Activated T-helper 1 cell treated with anti-CD3 and anti-CD28 coated beads, Interleukin-12 subunit alpha, Interleukin-12 subunit beta, Interleukin-2, Interleukin-4 antibody, amounts not matched to agents 30 ng/mL and 10 ng/mL and 1 ng/mL, durations not matched to agents 14 hours and 24 hours and 36 hours (primary cell): Measurements from ENCODE around the gene PCSK7. TPM values are rescaled to one million over a fixed set of nuclear protein-coding genes. Genes with fewer than 3 reads are reported as not detected.
"Not testable (repeated sequence)": the region's sequence is repeated elsewhere in the genome, so short reads cannot be mapped to it uniquely, and the experiment has no call there.

Experiments
- DNase-seq: peaks from one replicate; pipeline ENCODE4 v3.0.0; 2021; ENCODE audit warnings: low spot score
- H3K27ac Mint-ChIP-seq: one replicate; pipeline ENCODE4 v1.8.0; 2021; ENCODE audit warnings: mild to moderate bottlenecking, mixed read lengths
- H3K27me3 Mint-ChIP-seq: one replicate; pipeline ENCODE4 v1.8.0; 2022; ENCODE audit warnings: mild to moderate bottlenecking, moderate library complexity, mixed read lengths; ENCODE audit not compliant: insufficient read depth
- H3K36me3 Mint-ChIP-seq: one replicate; pipeline ENCODE4 v1.8.0; 2021; ENCODE audit warnings: low read depth, mixed read lengths
- H3K4me1 Mint-ChIP-seq: one replicate; pipeline ENCODE4 v1.8.0; 2021; ENCODE audit warnings: low read depth, mixed read lengths
- H3K4me3 Mint-ChIP-seq: one replicate; pipeline ENCODE4 v1.8.0; 2021; ENCODE audit warnings: mild to moderate bottlenecking, moderate library complexity, mixed read lengths
- H3K9me3 Mint-ChIP-seq: one replicate; pipeline ENCODE4 v1.8.0; 2021; ENCODE audit warnings: mixed read lengths
- intact Hi-C: fragments of 100-400 bp; cut with micrococcal nuclease; formaldehyde crosslinking; loops from one replicate; pipeline ENCODE4 v1.15.1; 2024
- total RNA-seq: library from RNA; stranded (reverse); gene quantifications from 2 replicates; pipeline ENCODE4 v1.2.3, GENCODE V29; 2022

PCSK7 gene
- total RNA-seq, 1 donor from 2014 or later: 154 TPM

GRCh38 chr11:117218133-117218915 is 13.5 kb downstream of the PCSK7 start:
- H3K4me1 Mint-ChIP-seq: peaks cover 16% of the 10 kb centered on the region
- peak overlapping the region; percentile 7 for H3K27ac Mint-ChIP-seq
- intact Hi-C loops: no loop called here
- no peak overlapping the region for H3K4me3 Mint-ChIP-seq
- DNase-seq: no peak
- H3K9me3 Mint-ChIP-seq: no peaks in the 10 kb centered on the region
- peaks cover 56% of the 10 kb centered on the region for H3K36me3 Mint-ChIP-seq
- H3K27me3 Mint-ChIP-seq: no peaks in the 10 kb centered on the region

DNA sequence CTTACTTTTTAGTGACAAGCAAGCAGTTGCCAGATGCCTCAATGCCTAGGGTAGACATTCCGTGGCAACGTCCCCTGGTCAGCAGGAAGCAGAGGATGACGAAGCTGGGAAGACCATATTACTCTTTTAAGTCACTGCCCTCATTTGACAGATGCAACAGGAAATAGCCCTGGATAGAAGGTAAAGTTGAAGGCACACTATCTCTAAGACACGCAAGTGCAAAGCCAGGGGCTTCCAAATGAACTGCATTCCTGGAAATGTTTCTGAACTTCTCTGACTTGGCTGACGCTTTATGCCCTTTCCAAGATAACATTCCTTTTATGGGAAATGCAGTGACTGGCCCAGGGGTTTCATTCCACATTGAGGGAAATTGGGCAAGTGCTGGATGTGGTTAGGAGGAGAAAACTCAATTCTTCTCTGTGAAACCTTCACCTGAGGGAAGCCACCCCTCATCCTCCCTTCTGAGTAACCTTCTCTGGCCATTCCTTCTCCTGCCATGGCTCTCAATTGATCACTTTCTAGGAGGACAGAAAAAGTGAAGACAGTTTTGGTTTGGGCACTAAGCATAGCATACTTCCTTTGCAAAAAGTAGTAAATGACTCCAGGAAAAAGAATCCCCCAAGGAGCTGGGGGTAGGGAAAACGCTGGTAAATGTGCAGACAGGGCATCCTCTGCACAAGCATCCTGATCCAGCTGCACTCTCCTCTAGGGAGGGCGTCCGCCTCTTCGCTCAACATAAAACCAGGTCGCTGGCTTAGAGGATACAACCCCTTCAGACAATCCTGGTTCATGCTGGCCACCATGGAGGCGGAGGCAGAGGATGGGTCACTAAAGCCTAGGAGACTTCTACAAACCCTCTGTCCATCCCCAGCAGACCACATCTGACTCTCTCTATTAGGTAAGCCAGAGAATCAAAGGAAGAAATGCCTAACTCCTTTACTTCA is 14.5 kb downstream of the PCSK7 start:
- no peak for DNase-seq
- Mint-ChIP-seq H3K27ac (peak overlapping the region; percentile 53), H3K27me3 (no peaks in the 10 kb centered on the region), H3K36me3 (peaks cover 55% of the 10 kb centered on the region), H3K9me3 (no peaks in the 10 kb centered on the region), H3K4me3 (no peak overlapping the region), H3K4me1 (peaks cover 16% of the 10 kb centered on the region)
- intact Hi-C loops: no loop called here

DNA sequence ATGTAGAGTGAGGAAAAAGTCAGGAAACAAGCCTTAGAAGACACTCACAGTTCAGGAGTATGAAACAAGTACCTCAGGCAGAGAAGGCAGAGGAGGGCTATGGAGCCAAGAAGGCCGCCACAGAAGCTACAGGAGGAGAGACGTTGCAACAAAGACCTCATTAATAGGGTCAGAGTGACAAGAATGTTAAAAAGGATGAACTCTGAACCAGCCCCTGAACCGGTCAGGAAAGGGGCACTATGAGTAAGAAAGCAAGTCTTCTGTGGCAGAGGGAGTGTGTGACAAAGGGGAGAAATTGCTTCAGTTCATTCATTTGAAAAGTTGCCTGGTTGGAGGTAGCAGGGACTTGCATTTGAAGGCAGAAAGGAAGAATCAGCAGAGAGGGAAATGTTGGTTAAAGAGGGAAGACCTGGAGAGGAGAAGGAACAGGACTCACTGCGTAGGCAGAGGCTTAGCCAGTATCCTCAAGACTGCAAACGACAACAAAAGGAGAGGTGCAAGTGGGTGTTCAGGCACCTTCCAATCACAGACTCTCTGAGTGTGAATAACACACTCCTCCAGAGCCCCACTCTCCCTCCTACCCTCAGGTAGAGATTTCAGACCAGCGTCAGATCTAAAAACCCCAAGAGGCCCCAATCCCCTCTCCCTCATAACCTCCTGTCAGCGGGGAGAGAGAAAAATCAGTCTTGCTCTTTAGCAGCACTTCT is 17.3 kb downstream of the PCSK7 start:
- no peak for DNase-seq
- Mint-ChIP-seq H3K27ac (peak overlapping the region; percentile 59), H3K27me3 (no peaks in the 10 kb centered on the region), H3K36me3 (peaks cover 52% of the 10 kb centered on the region), H3K4me1 (peaks cover 16% of the 10 kb centered on the region), H3K9me3 (no peaks in the 10 kb centered on the region), H3K4me3 (no peak overlapping the region)
- intact Hi-C loops: no loop called here

DNA sequence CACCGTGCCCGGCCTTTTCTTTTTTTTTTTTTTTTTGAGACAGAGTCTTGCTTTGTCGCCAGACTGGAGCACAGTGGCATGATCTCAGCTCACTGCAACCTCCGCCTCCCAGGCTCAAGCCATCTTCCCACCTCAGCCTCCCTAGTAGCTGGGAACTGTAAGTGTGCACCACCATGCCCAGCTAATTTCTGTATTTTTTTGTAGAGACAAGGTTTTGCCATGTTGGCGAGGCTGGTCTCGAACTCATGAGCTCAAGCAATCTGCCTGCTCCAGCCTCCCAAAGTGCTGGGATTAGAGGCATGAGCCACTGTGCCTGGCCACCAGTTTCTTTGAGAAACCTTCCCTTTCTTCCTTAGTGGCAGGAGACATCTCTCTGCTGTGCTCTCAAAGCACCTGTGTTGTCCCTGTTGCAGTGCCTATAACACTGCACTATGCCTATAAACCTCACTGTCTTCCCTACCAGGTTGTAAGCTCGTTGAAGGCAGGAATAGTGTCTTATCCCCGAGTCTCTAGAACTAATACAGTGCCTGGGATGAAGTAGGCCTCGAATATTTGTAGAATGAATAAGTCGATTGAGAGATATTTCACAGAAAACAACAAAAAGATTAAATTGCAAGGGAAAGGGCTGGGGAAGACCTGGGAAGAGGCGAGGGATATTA is 19.0 kb downstream of the PCSK7 start:
- peaks cover 37% of the 10 kb centered on the region for H3K36me3 Mint-ChIP-seq
- no peak overlapping the region for H3K27ac Mint-ChIP-seq

DNA sequence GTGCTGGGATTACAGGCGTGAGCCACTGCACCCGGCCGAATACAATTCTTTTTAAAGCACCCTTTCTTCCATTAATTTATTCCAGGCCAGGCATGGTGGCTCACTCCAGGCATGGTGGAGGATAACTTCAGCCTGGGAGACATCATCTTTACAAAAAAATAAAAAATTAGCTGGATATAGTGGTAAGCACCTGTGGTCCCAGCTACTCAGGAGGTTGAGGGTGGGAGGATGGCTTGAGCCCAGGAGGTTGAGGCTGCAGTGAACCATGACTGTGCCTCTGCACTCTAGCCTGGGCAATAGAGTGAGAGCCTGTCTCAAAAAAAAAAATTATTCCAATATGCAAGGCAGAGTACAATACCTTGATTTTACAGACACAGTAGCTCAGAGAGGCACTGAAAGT is 21.3 kb downstream of the PCSK7 start:
- Mint-ChIP-seq H3K4me3 (no peak overlapping the region), H3K4me1 (no peaks in the 10 kb centered on the region), H3K27ac (no peak overlapping the region), H3K27me3 (no peaks in the 10 kb centered on the region), H3K9me3 (no peaks in the 10 kb centered on the region), H3K36me3 (peaks cover 29% of the 10 kb centered on the region)
- DNase-seq: no peak
- intact Hi-C loops: no loop called here

More for the DNA sequence above, 19.0 kb downstream of the PCSK7 start:
- intact Hi-C loops: no loop called here
- Mint-ChIP-seq H3K4me1 (peaks cover 13% of the 10 kb centered on the region), H3K9me3 (no peaks in the 10 kb centered on the region), H3K27me3 (no peaks in the 10 kb centered on the region), H3K4me3 (no peak overlapping the region)
- DNase-seq: no peak

GRCh38 chr11:117209351-117210125 is 22.3 kb downstream of the PCSK7 start:
- H3K27ac Mint-ChIP-seq, DNase-seq, H3K4me3 Mint-ChIP-seq, H3K27me3 Mint-ChIP-seq, H3K4me1 Mint-ChIP-seq, intact Hi-C loops, H3K9me3 Mint-ChIP-seq: not testable (repeated sequence)
- H3K36me3 Mint-ChIP-seq: peaks cover 31% of the 10 kb centered on the region

DNA sequence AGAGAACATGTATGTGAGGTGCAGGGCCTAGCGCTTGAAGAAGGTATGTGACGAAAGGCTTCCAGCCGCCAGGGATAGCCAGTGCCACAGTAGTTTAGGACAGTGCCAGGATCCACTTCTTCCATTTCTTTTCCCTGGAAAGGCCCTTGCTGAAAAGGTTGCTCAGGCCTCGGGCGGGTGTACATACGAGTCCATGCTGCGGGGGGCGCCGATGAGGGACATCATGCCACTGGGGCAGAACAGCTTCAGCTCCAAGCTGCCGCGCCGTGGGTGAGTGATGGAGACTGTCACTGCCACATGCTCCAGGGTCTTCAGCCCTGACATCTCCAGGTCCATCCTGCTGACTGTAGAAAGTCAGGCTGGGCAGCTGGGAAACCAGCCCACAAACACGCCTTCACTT is 23.2 kb downstream of the PCSK7 start:
- DNase-seq, H3K4me1 Mint-ChIP-seq, H3K4me3 Mint-ChIP-seq, H3K9me3 Mint-ChIP-seq, H3K27me3 Mint-ChIP-seq, intact Hi-C loops, H3K27ac Mint-ChIP-seq: not testable (repeated sequence)
- H3K36me3 Mint-ChIP-seq: peaks cover 30% of the 10 kb centered on the region

DNA sequence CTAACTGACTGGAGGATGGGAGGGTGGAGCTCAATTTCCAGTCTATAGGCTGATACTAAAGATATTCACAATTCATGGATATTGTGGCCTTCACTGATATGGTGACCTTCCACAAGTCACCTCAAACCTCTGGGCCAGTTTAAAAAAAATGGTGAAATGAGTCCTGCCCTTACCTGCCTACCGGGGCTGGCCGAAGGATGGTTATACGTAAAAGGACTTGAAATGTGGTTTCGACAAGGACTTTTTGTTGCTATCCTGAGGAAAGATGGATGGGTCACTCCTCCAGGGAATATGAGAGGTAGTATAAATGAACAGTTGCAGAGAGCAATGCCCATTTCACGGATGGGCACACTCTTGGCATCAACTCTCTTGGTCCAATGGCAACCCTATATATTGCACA is 24.4 kb downstream of the PCSK7 start:
- H3K4me3 Mint-ChIP-seq, H3K4me1 Mint-ChIP-seq, H3K9me3 Mint-ChIP-seq, H3K27me3 Mint-ChIP-seq, DNase-seq, intact Hi-C loops, H3K27ac Mint-ChIP-seq: not testable (repeated sequence)
- H3K36me3 Mint-ChIP-seq: peaks cover 24% of the 10 kb centered on the region

- H3K4me3 Mint-ChIP-seq, H3K27me3 Mint-ChIP-seq, DNase-seq, intact Hi-C loops, H3K4me1 Mint-ChIP-seq, H3K9me3 Mint-ChIP-seq, H3K27ac Mint-ChIP-seq: not testable (repeated sequence)
- peaks cover 23% of the 10 kb centered on the region for H3K36me3 Mint-ChIP-seq
These were observed 25.0 kb downstream of the PCSK7 start for GRCh38 chr11:117206859-117207258.

- H3K27me3 Mint-ChIP-seq, H3K4me1 Mint-ChIP-seq, H3K4me3 Mint-ChIP-seq, H3K27ac Mint-ChIP-seq, intact Hi-C loops, H3K9me3 Mint-ChIP-seq, DNase-seq: not testable (repeated sequence)
- H3K36me3 Mint-ChIP-seq: peaks cover 17% of the 10 kb centered on the region
These were observed 25.8 kb downstream of the PCSK7 start for GRCh38 chr11:117206111-117206510.

GRCh38 chr11:117205211-117205818 is 26.6 kb downstream of the PCSK7 start:
- H3K27ac Mint-ChIP-seq: no peak overlapping the region
- no peaks in the 10 kb centered on the region for H3K27me3 Mint-ChIP-seq
- intact Hi-C loops: no loop called here
- peaks cover 17% of the 10 kb centered on the region for H3K36me3 Mint-ChIP-seq
- no peaks in the 10 kb centered on the region for H3K4me1 Mint-ChIP-seq
- H3K4me3 Mint-ChIP-seq: no peak overlapping the region
- DNase-seq: no peak
- H3K9me3 Mint-ChIP-seq: no peaks in the 10 kb centered on the region
